Adipocyte (in vitro differentiated cells): ENCODE results near the gene ITPK1.
A peak's percentile ranks its signal among the peaks of the same experiment; 100 is the strongest.
"Not testable (repeated sequence)": the region's sequence is repeated elsewhere in the genome, so short reads cannot be mapped to it uniquely, and the experiment has no call there.

ENCODE experiments used
- DNase-seq: peaks from one replicate; pipeline ENCODE4 v3.0.0-alpha.2; 2015; ENCODE audit warnings: low read depth
- H3K27me3 ChIP-seq: replicated peaks from 2 replicates; pipeline ENCODE4 v1.7.0; 2013; ENCODE audit warnings: mild to moderate bottlenecking, low read length, moderate library complexity; ENCODE audit not compliant: control insufficient read depth, insufficient read depth
- H3K36me3 ChIP-seq: 2 replicates; pipeline ENCODE4 v1.7.0; 2013; ENCODE audit warnings: low read length, mild to moderate bottlenecking, moderate library complexity; ENCODE audit not compliant: control insufficient read depth, insufficient read depth, severe bottlenecking
- H3K4me1 ChIP-seq: 2 replicates; pipeline ENCODE4 v1.7.0; 2013; ENCODE audit warnings: mild to moderate bottlenecking, low read length, moderate library complexity; ENCODE audit not compliant: control insufficient read depth, insufficient read depth
- H3K4me3 ChIP-seq: 2 replicates; pipeline ENCODE4 v1.7.0; 2013; ENCODE audit warnings: mild to moderate bottlenecking, low read length, moderate library complexity
- H3K9ac ChIP-seq: 2 replicates; pipeline ENCODE4 v1.7.0; 2013; ENCODE audit warnings: mild to moderate bottlenecking, low read length, moderate library complexity
- H3K9me3 ChIP-seq: 2 replicates; pipeline ENCODE4 v1.7.0; 2013; ENCODE audit warnings: mild to moderate bottlenecking, low read length, moderate library complexity; ENCODE audit not compliant: control insufficient read depth

Gene ITPK1

DNA sequence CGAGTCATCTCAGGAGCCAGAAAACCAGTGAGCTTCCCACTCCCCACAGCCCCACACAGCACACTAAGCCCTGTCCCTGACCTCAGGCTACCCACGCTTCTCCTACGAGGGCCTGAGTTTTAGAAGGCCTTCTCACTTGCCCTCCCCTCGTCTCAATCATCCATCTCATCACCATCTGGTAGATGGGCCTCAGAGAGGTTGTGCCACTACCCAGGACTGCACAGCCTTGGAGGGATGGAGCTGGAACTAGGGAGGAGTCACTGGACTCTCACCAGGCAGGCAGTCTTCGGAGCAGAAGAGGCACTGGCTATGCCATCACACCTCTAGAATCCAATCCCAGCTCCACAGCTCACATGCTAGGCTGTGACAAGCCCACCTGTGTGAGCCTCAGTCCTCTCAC, 52.3 kb downstream of the ITPK1 start:
- H3K9ac ChIP-seq: no peak overlapping the region
- H3K27me3 ChIP-seq: no peaks in the 10 kb centered on the region
- H3K9me3 ChIP-seq: no peaks in the 10 kb centered on the region
- H3K4me3 ChIP-seq: no peak overlapping the region
- H3K4me1 ChIP-seq: peaks cover 19% of the 10 kb centered on the region
- no peak for DNase-seq
- no peaks in the 10 kb centered on the region for H3K36me3 ChIP-seq

DNA sequence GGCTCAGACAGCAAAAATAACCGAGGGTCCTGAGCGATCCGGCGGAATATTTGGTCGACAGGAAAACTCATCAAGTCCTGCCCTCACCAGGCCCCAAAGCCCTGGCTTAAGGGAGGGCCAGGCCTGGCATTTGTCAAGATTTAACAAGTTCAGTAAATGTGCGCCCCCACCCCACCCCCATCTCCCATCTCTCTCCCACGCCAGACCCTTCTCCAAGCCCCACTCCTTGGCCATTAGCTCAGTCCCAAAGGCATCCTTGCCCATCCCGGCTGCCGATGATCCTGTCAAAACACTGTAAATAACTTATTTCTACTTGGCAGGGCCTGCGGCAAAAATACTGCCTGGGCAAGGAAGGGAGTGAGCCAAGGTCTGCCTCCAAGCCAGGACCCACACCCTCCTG, 52.8 kb downstream of the ITPK1 start:
- Histone ChIP-seq H3K27me3 (no peaks in the 10 kb centered on the region), H3K4me1 (peaks cover 19% of the 10 kb centered on the region), H3K4me3 (no peak overlapping the region), H3K36me3 (no peaks in the 10 kb centered on the region), H3K9ac (no peak overlapping the region), H3K9me3 (no peaks in the 10 kb centered on the region)
- DNase-seq: no peak

- DNase-seq, H3K9ac ChIP-seq, H3K36me3 ChIP-seq, H3K27me3 ChIP-seq, H3K9me3 ChIP-seq, H3K4me3 ChIP-seq: not testable (repeated sequence)
- H3K4me1 ChIP-seq: peaks cover 22% of the 10 kb centered on the region
Measured at GRCh38 chr14:93062013-93062412, 53.7 kb downstream of the ITPK1 start.

GRCh38 chr14:93061380-93062012, 54.2 kb downstream of the ITPK1 start:
- Histone ChIP-seq H3K9ac (no peak overlapping the region), H3K4me1 (peaks cover 27% of the 10 kb centered on the region), H3K36me3 (no peaks in the 10 kb centered on the region), H3K27me3 (no peaks in the 10 kb centered on the region), H3K4me3 (no peak overlapping the region), H3K9me3 (no peaks in the 10 kb centered on the region)
- no peak for DNase-seq

GRCh38 chr14:93060841-93061240, 54.9 kb downstream of the ITPK1 start:
- DNase-seq: no peak
- no peak overlapping the region for H3K9ac ChIP-seq
- H3K4me3 ChIP-seq: no peak overlapping the region
- H3K36me3 ChIP-seq: peaks cover 4% of the 10 kb centered on the region
- H3K27me3 ChIP-seq: no peaks in the 10 kb centered on the region
- peaks cover 31% of the 10 kb centered on the region for H3K4me1 ChIP-seq
- no peaks in the 10 kb centered on the region for H3K9me3 ChIP-seq

DNA sequence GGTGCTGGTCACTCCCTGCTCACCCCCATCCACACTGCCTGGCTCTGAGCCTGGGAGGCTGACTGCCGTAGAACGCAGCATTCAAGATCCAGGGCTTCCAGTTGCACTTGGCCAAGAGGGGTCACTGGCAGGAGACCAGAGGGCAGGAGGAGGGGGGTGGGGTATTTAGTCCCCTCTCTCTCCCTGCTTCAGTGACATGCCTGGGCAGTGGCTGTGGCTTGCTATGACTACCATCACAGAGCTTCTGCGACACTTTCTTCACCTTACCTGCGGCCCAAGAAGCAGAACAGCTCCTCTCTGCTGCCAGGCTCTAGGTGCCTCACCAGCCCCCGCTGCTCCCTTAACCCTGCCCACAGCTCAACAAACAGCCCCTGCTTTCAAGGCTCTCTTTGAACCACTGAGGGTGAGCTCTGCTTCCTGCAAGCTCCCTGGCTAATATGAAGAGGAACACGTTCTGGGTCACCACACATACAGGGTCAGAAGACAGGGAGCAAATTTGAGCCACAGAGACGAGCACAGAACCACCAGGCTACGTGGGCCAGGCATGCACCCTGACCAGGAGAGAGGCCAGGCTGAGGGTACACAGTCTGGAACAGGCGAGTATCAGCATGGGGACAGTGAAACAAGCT, 55.7 kb downstream of the ITPK1 start:
- no peak overlapping the region for H3K4me3 ChIP-seq
- no peak for DNase-seq
- H3K9ac ChIP-seq: no peak overlapping the region
- no peaks in the 10 kb centered on the region for H3K27me3 ChIP-seq
- no peaks in the 10 kb centered on the region for H3K9me3 ChIP-seq
- peaks cover 4% of the 10 kb centered on the region for H3K36me3 ChIP-seq
- peaks cover 25% of the 10 kb centered on the region for H3K4me1 ChIP-seq

DNA sequence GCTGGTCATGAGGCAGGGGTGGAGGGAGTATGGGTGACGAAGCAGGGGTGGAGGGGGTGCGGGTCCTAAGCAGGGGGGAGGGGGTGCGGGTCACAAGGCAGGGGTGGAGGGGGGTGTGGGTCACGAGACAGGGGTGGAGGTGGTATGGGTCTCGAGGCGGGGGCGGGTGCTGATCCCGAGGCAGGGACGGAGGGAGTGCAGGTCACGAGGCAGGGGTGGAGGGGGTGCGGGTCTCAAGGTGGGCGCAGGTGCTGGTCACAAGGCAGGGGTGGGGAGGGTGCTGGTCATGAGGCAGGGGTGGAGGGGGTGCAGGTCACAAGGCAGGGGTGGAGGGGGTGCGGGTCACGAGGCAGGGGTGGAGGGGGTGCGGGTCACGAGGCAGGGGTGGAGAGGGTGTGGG, 56.5 kb downstream of the ITPK1 start:
- Histone ChIP-seq H3K4me1 (peaks cover 18% of the 10 kb centered on the region), H3K9me3 (no peaks in the 10 kb centered on the region), H3K9ac (no peak overlapping the region), H3K4me3 (no peak overlapping the region), H3K36me3 (peaks cover 4% of the 10 kb centered on the region), H3K27me3 (no peaks in the 10 kb centered on the region)
- no peak for DNase-seq

DNA sequence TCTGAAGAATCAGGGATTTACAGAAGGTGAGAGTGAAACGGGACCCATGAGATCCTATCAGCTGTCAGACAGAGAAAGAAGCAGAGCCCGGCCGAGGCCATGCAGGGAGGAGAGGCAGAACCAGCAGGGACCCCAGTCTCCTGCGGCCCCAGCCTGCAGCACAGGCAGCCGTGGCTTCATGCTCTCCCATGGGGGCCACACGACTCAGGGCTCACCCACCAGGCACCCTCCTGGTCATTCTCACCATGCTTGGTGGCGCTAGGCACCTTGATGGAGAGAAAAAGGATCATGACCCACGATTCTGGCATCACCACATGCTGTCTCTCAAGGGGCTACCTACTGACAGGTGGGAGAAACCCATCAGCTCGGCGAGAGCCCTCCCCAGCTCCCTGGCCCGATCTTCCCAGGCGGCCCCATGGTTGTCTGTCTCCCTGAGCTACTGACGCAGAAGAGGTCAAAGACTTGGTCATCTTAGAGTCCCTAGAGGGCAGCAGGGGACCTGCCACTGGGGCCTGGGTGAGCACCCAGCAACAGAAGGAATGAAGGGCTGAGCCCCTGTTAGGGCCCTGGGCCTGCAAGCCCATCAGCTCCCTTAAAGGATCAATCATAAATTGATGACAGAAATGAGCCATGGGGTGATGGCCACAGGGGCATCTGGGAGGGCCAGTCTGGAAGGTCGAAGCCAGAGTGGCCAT, 58.0 kb downstream of the ITPK1 start:
- no peaks in the 10 kb centered on the region for H3K9me3 ChIP-seq
- no peak for DNase-seq
- no peaks in the 10 kb centered on the region for H3K27me3 ChIP-seq
- peaks cover 17% of the 10 kb centered on the region for H3K4me1 ChIP-seq
- H3K9ac ChIP-seq: no peak overlapping the region
- H3K4me3 ChIP-seq: no peak overlapping the region
- H3K36me3 ChIP-seq: peaks cover 4% of the 10 kb centered on the region

GRCh38 chr14:93056840-93057585, 58.7 kb downstream of the ITPK1 start:
- H3K36me3 ChIP-seq: peaks cover 4% of the 10 kb centered on the region
- peak; percentile 45 for DNase-seq
- H3K9me3 ChIP-seq: no peaks in the 10 kb centered on the region
- H3K9ac ChIP-seq: no peak overlapping the region
- no peaks in the 10 kb centered on the region for H3K27me3 ChIP-seq
- H3K4me3 ChIP-seq: no peak overlapping the region
- H3K4me1 ChIP-seq: peaks cover 17% of the 10 kb centered on the region

DNA sequence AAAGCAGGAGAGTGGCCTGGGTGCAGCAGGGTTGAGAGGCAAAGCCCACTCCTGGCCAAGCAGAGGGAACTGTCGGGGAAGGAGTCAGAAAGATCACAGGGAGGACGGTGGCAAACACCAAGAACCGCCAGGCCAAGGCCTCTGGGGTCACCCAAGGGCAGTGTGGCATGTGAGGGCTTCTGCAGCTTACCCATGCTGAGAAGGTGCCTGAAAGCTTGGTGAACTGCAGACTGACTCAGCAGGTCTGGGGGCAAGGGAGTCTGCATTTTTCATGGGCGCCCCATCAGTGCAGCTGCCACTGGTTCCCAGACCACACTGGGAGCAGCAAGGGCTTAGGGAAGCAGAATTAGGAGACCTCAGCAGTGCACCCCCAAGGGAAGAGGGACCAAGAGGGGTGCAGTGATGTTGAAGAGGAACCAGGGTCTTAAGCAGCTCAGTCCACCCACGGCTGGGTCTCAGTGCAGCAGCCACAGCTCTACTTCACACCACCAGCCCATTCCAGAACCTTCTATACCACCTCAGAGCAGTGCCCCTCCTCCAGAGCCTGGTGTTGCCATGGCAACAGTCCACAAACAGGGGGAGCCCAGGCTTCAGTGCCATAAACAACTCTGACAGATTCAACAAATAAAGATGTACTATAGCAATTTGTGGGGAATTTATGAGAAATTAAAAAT, 59.4 kb downstream of the ITPK1 start:
- Histone ChIP-seq H3K36me3 (peaks cover 7% of the 10 kb centered on the region), H3K4me3 (no peak overlapping the region)
- DNase-seq: peak; percentile 35

GRCh38 chr14:93055651-93056115, 60.0 kb downstream of the ITPK1 start:
- Histone ChIP-seq H3K4me1 (peaks cover 17% of the 10 kb centered on the region), H3K9ac (no peak overlapping the region), H3K4me3 (no peak overlapping the region), H3K9me3 (no peaks in the 10 kb centered on the region), H3K36me3 (peaks cover 7% of the 10 kb centered on the region), H3K27me3 (no peaks in the 10 kb centered on the region)
- no peak for DNase-seq

More for the DNA sequence above, 59.4 kb downstream of the ITPK1 start:
- H3K9ac ChIP-seq: no peak overlapping the region
- H3K4me1 ChIP-seq: peaks cover 17% of the 10 kb centered on the region
- no peaks in the 10 kb centered on the region for H3K9me3 ChIP-seq
- H3K27me3 ChIP-seq: no peaks in the 10 kb centered on the region
